K562 (cell line): Measurements from ENCODE around the gene INCA1. TPM values are rescaled to one million over a fixed set of nuclear protein-coding genes. Genes with fewer than 3 reads are reported as not detected.

Source experiments
- CBX8 ChIP-seq: fragments of 200-600 bp; sonication (generic); IDR thresholded peaks from 2 replicates; pipeline ENCODE4 v1.6.1; 2012; ENCODE audit warnings: borderline replicate concordance, mixed run types, low read depth, mild to moderate bottlenecking, moderate library complexity, mixed read lengths, low read length, control low read depth, inconsistent platforms; ENCODE audit not compliant: poor library complexity, severe bottlenecking; ENCODE audit errors: extremely low read depth
- DMBX1 ChIP-seq: fragments of 250-450 bp; sonication (Bioruptor Pico); IDR thresholded peaks from 2 replicates; pipeline ENCODE4 v1.8.0; 2022; ENCODE audit warnings: inconsistent platforms, mild to moderate bottlenecking, moderate library complexity, borderline replicate concordance
- GABPA ChIP-seq: fragments of 200-800 bp; sonication (Bioruptor generic); conservative IDR thresholded peaks from 2 replicates; pipeline ENCODE4 v1.6.1; 2016; ENCODE audit warnings: low read depth, missing genetic modification characterization, missing compliant biosample characterization
- LCOR ChIP-seq: sonication (generic); formaldehyde crosslinking; IDR thresholded peaks from 2 replicates; pipeline ENCODE4 v1.8.0; 2022; ENCODE audit warnings: mild to moderate bottlenecking, missing genetic modification reagents
- POU5F1 ChIP-seq: fragments of 150-350 bp; IDR thresholded peaks from 2 replicates; pipeline ENCODE4 v1.6.1; 2014; ENCODE audit warnings: borderline replicate concordance, low read length, low read depth, mild to moderate bottlenecking; ENCODE audit not compliant: partially characterized antibody
- SMARCA5 ChIP-seq: fragments of 450-650 bp; IDR thresholded peaks from 2 replicates; pipeline ENCODE4 v1.6.1; 2016
- SMC3 ChIP-seq: conservative IDR thresholded peaks from 2 replicates; pipeline ENCODE4 v1.6.1; 2011; ENCODE audit warnings: low read depth, low read length, improper control_type of control experiment; ENCODE audit not compliant: insufficient read depth
- U2AF1 ChIP-seq: fragments of 200-400 bp; formaldehyde crosslinking; optimal IDR thresholded peaks from 2 replicates; pipeline ENCODE3; 2017; ENCODE audit warnings: mild to moderate bottlenecking, low read depth, low read length, moderate library complexity
- ZBTB7A ChIP-seq: IDR thresholded peaks from 2 replicates; pipeline ENCODE4 v1.6.1; 2011; ENCODE audit warnings: low read depth, mild to moderate bottlenecking, low read length, moderate library complexity, borderline replicate concordance; ENCODE audit not compliant: control insufficient read depth
- ZEB2 ChIP-seq: fragments of 450-650 bp; IDR thresholded peaks from 2 replicates; pipeline ENCODE4 v1.6.1; 2016
- polyA plus RNA-seq, 8 experiments: library from polyadenylated mRNA; depleted of rRNA in 4 of 8; stranded (reverse) in 5 of 8; unstranded in 3 of 8; fragments of >200 nt; fragmentation: Nextera tagmentation in 2 of 8; fragmentation: Illumina TruSeq in 1 of 8; extraction: Ambion mirVana in 2 of 8; extraction: Trizol in 1 of 8; gene quantifications; 2 replicates each; pipeline versions ENCODE4 v1.2.1 to v1.2.3, GENCODE V29; 2011 to 2014; ENCODE audit warnings: inconsistent platforms in 1 of 8, missing spikeins in 1 of 8
- total RNA-seq, 7 experiments: library from RNA; depleted of rRNA in 6 of 7; stranded (reverse); fragments of >200 nt in 6 of 7; fragmentation: Illumina TruSeq in 2 of 7; extraction: Trizol in 2 of 7; gene quantifications; 2 replicates each; pipeline versions ENCODE4 v1.2.1 to v1.2.3, GENCODE V29; 2011 to 2021; ENCODE audit warnings: low replicate concordance in 1 of 7
- TF ChIP-seq, protein P1 (sequence below), 3 experiments: IDR thresholded peaks in 2 of 3; conservative IDR thresholded peaks in 1 of 3; 2 replicates each; pipeline ENCODE4 v1.5.1; 2011 to 2012; ENCODE audit warnings: low read length in 3 of 3, mild to moderate bottlenecking in 3 of 3, control low read depth in 2 of 3, improper control_type of control experiment in 1 of 3, inconsistent platforms in 1 of 3, low read depth in 1 of 3, mixed read lengths in 1 of 3, moderate library complexity in 1 of 3; ENCODE audit not compliant: insufficient read depth in 2 of 3
- TF ChIP-seq, protein P2 (sequence below): sonication (generic); formaldehyde crosslinking; IDR thresholded peaks from 2 replicates; pipeline ENCODE4 v1.4.0; 2020; ENCODE audit warnings: mild to moderate bottlenecking, missing genetic modification reagents
- TF ChIP-seq, protein P3 (sequence below): fragments of 450-650 bp; IDR thresholded peaks from 2 replicates; pipeline ENCODE4 v1.6.1; 2016; ENCODE audit warnings: missing biosample characterization, missing genetic modification characterization
- TF ChIP-seq, protein P4 (sequence below): IDR thresholded peaks from 2 replicates; pipeline ENCODE4 v1.6.1; 2016; ENCODE audit warnings: missing genetic modification characterization, missing compliant biosample characterization
- TF ChIP-seq, protein P5 (sequence below): sonication (generic); formaldehyde crosslinking; IDR thresholded peaks from 2 replicates; pipeline ENCODE4 v1.8.0; 2022; ENCODE audit warnings: mild to moderate bottlenecking, missing genetic modification reagents

Gene INCA1
- total and polyA plus RNA-seq, 9 of the 15 experiments (the other 6 are each of a cell fraction or from before 2014, with no cell fraction given): 0.08 to 0.50 (median 0.13) TPM; not detected in 4

DNA sequence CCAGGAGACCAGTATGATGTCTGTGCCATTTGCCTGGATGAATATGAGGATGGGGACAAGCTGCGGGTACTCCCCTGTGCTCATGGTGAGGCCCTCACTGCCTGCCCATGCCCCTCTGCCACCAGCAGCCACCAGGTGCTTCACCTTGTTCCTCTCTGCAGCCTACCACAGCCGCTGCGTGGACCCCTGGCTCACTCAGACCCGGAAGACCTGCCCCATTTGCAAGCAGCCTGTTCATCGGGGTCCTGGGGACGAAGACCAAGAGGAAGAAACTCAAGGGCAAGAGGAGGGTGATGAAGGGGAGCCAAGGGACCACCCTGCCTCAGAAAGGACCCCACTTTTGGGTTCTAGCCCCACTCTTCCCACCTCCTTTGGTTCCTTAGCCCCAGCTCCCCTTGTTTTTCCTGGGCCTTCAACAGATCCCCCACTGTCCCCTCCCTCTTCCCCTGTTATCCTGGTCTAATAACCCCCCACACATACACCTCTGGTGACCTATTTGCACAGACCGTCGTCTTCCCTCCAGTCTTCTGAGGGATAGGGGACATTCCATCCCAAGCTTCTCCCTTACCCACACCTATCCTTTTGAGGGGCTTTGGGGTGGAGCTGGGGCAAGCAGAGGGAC lies 52.7 kb downstream of the INCA1 start (continued):
- TF ChIP-seq, protein P1, sequence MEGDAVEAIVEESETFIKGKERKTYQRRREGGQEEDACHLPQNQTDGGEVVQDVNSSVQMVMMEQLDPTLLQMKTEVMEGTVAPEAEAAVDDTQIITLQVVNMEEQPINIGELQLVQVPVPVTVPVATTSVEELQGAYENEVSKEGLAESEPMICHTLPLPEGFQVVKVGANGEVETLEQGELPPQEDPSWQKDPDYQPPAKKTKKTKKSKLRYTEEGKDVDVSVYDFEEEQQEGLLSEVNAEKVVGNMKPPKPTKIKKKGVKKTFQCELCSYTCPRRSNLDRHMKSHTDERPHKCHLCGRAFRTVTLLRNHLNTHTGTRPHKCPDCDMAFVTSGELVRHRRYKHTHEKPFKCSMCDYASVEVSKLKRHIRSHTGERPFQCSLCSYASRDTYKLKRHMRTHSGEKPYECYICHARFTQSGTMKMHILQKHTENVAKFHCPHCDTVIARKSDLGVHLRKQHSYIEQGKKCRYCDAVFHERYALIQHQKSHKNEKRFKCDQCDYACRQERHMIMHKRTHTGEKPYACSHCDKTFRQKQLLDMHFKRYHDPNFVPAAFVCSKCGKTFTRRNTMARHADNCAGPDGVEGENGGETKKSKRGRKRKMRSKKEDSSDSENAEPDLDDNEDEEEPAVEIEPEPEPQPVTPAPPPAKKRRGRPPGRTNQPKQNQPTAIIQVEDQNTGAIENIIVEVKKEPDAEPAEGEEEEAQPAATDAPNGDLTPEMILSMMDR (IDR thresholded peaks at IDR 0.05 in 2 of 3, conservative IDR thresholded peaks at IDR 0.05 in 1 of 3; ENCODE audit: insufficient read depth in 2 of 3, low read depth in 1 of 3, low read length in 3 of 3): no peak
- TF ChIP-seq, protein P2, sequence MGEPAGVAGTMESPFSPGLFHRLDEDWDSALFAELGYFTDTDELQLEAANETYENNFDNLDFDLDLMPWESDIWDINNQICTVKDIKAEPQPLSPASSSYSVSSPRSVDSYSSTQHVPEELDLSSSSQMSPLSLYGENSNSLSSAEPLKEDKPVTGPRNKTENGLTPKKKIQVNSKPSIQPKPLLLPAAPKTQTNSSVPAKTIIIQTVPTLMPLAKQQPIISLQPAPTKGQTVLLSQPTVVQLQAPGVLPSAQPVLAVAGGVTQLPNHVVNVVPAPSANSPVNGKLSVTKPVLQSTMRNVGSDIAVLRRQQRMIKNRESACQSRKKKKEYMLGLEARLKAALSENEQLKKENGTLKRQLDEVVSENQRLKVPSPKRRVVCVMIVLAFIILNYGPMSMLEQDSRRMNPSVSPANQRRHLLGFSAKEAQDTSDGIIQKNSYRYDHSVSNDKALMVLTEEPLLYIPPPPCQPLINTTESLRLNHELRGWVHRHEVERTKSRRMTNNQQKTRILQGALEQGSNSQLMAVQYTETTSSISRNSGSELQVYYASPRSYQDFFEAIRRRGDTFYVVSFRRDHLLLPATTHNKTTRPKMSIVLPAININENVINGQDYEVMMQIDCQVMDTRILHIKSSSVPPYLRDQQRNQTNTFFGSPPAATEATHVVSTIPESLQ: no peak
- TF ChIP-seq, protein P3, sequence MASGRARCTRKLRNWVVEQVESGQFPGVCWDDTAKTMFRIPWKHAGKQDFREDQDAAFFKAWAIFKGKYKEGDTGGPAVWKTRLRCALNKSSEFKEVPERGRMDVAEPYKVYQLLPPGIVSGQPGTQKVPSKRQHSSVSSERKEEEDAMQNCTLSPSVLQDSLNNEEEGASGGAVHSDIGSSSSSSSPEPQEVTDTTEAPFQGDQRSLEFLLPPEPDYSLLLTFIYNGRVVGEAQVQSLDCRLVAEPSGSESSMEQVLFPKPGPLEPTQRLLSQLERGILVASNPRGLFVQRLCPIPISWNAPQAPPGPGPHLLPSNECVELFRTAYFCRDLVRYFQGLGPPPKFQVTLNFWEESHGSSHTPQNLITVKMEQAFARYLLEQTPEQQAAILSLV (tag): no peak
- TF ChIP-seq ZEB2 (no peak), ZBTB7A (peak; percentile 33; the same call in 1 of the 2 replicates), U2AF1 (no peak), LCOR (CRISPR knock-in tag) (no peak), DMBX1 (CRISPR knock-in tag) (no peak), POU5F1 (no peak), CBX8 (no peak), GABPA (tag) (no peak), SMARCA5 (no peak), SMC3 (no peak)
- TF ChIP-seq, protein P4, sequence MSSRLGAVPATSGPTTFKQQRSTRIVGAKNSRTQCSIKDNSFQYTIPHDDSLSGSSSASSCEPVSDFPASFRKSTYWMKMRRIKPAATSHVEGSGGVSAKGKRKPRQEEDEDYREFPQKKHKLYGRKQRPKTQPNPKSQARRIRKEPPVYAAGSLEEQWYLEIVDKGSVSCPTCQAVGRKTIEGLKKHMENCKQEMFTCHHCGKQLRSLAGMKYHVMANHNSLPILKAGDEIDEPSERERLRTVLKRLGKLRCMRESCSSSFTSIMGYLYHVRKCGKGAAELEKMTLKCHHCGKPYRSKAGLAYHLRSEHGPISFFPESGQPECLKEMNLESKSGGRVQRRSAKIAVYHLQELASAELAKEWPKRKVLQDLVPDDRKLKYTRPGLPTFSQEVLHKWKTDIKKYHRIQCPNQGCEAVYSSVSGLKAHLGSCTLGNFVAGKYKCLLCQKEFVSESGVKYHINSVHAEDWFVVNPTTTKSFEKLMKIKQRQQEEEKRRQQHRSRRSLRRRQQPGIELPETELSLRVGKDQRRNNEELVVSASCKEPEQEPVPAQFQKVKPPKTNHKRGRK (tag): no peak
- TF ChIP-seq, protein P5, sequence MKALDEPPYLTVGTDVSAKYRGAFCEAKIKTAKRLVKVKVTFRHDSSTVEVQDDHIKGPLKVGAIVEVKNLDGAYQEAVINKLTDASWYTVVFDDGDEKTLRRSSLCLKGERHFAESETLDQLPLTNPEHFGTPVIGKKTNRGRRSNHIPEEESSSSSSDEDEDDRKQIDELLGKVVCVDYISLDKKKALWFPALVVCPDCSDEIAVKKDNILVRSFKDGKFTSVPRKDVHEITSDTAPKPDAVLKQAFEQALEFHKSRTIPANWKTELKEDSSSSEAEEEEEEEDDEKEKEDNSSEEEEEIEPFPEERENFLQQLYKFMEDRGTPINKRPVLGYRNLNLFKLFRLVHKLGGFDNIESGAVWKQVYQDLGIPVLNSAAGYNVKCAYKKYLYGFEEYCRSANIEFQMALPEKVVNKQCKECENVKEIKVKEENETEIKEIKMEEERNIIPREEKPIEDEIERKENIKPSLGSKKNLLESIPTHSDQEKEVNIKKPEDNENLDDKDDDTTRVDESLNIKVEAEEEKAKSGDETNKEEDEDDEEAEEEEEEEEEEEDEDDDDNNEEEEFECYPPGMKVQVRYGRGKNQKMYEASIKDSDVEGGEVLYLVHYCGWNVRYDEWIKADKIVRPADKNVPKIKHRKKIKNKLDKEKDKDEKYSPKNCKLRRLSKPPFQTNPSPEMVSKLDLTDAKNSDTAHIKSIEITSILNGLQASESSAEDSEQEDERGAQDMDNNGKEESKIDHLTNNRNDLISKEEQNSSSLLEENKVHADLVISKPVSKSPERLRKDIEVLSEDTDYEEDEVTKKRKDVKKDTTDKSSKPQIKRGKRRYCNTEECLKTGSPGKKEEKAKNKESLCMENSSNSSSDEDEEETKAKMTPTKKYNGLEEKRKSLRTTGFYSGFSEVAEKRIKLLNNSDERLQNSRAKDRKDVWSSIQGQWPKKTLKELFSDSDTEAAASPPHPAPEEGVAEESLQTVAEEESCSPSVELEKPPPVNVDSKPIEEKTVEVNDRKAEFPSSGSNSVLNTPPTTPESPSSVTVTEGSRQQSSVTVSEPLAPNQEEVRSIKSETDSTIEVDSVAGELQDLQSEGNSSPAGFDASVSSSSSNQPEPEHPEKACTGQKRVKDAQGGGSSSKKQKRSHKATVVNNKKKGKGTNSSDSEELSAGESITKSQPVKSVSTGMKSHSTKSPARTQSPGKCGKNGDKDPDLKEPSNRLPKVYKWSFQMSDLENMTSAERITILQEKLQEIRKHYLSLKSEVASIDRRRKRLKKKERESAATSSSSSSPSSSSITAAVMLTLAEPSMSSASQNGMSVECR (CRISPR knock-in tag): no peak
